Mammary epithelial cell (primary cell): ENCODE results near the gene ZBTB46.

ENCODE experiments used
- EZH2 ChIP-seq: IDR thresholded peaks from 2 replicates; pipeline ENCODE4 v1.6.1; 2012; ENCODE audit warnings: low read length, inconsistent platforms, borderline replicate concordance
- TF ChIP-seq, protein P1 (sequence below), 2 donors: IDR thresholded peaks in 1 of 2; conservative IDR thresholded peaks in 1 of 2; 2 replicates each; pipeline ENCODE4 v1.5.1; 2011 to 2012; ENCODE audit warnings: inconsistent platforms in 2 of 2, low read length in 2 of 2, mild to moderate bottlenecking in 2 of 2, control low read depth in 1 of 2, low read depth in 1 of 2; ENCODE audit not compliant: insufficient read depth in 1 of 2; ENCODE audit errors: extremely low read depth in 1 of 2

DNA sequence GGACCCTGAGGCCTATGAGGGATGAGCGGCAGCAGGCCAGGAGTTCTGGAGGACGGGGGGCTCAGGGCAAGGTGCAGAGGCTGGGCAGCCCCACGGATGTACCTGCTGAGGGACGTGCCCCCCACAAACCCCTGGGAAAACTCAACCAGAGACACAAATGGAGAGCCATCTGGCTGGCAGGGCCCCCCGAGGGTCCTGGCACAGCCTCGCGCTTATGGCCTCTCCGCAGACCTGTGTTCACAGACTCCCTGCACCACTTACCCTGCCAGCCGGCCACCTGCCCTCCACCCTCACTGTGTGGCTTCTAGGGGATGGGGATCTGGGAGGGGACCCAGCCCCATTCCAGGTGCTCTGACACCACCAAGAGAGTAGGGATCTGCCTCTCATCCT lies 3.4 kb upstream of the ZBTB46 start:
- TF ChIP-seq, protein P1, sequence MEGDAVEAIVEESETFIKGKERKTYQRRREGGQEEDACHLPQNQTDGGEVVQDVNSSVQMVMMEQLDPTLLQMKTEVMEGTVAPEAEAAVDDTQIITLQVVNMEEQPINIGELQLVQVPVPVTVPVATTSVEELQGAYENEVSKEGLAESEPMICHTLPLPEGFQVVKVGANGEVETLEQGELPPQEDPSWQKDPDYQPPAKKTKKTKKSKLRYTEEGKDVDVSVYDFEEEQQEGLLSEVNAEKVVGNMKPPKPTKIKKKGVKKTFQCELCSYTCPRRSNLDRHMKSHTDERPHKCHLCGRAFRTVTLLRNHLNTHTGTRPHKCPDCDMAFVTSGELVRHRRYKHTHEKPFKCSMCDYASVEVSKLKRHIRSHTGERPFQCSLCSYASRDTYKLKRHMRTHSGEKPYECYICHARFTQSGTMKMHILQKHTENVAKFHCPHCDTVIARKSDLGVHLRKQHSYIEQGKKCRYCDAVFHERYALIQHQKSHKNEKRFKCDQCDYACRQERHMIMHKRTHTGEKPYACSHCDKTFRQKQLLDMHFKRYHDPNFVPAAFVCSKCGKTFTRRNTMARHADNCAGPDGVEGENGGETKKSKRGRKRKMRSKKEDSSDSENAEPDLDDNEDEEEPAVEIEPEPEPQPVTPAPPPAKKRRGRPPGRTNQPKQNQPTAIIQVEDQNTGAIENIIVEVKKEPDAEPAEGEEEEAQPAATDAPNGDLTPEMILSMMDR (conservative IDR thresholded peaks at IDR 0.05 in 1 of 2, IDR thresholded peaks at IDR 0.05 in 1 of 2; ENCODE audit: extremely low read depth in 1 of 2, insufficient read depth in 1 of 2, low read depth in 1 of 2, low read length in 2 of 2), result no peak
- TF ChIP-seq EZH2, result no peak
